A673 (cell line): Measurements from ENCODE around the gene RIMS1. TPM values are rescaled to one million over a fixed set of nuclear protein-coding genes. Genes with fewer than 3 reads are reported as not detected.
A peak's percentile ranks its signal among the peaks of the same experiment; 100 is the strongest.

Source experiments
- BruUV-seq: library from RNA; stranded (reverse); fragments of 400-500 nt; replicated peaks from 2 replicates; lab custom pipeline; 2021; lab: Mats Ljungman, UMichigan
- CTCF ChIA-PET: fragments of 300-600 bp; sonication (Branson Sonifier 250); formaldehyde crosslinking; loops from one replicate; lab custom pipeline; 2022; ENCODE audit warnings: antibody characterized with exemption; lab: Charles Lee
- POLR2A ChIA-PET: fragments of 300-600 bp; sonication (Branson Sonifier 250); formaldehyde crosslinking; loops from one replicate; lab custom pipeline; 2022; ENCODE audit warnings: antibody characterized with exemption; ENCODE audit not compliant: low non-redundant PET; lab: Charles Lee
- DNase-seq: peaks from one replicate; pipeline ENCODE4 v3.0.0-alpha.2; 2015; ENCODE audit warnings: low spot score
- H3K27ac ChIP-seq: fragments of 200-600 bp; sonication (generic); 2 replicates; pipeline ENCODE4 v1.5.1; 2016; ENCODE audit warnings: mixed run types, low read depth, mild to moderate bottlenecking, mixed read lengths, antibody characterized with exemption, low read length; ENCODE audit not compliant: poor library complexity, severe bottlenecking
- H3K27me3 ChIP-seq: fragments of 200-600 bp; sonication (generic); replicated peaks from 2 replicates; pipeline ENCODE4 v1.6.1; 2017; ENCODE audit warnings: mixed run types, low read depth, mild to moderate bottlenecking, mixed read lengths, antibody characterized with exemption, low read length; ENCODE audit not compliant: insufficient read depth, poor library complexity
- H3K36me3 ChIP-seq: fragments of 200-600 bp; sonication (generic); 2 replicates; pipeline ENCODE4 v1.6.1; 2016; ENCODE audit warnings: mixed run types, mild to moderate bottlenecking, mixed read lengths, antibody characterized with exemption, low read length; ENCODE audit not compliant: insufficient read depth, poor library complexity, severe bottlenecking
- H3K4me1 ChIP-seq: fragments of 200-600 bp; sonication (generic); 2 replicates; pipeline ENCODE4 v1.6.1; 2017; ENCODE audit warnings: mixed run types, mild to moderate bottlenecking, mixed read lengths, antibody characterized with exemption, low read length; ENCODE audit not compliant: insufficient read depth, poor library complexity, severe bottlenecking
- H3K4me3 ChIP-seq: fragments of 200-600 bp; sonication (generic); 2 replicates; pipeline ENCODE4 v1.5.1; 2016; ENCODE audit warnings: low read depth, mixed run types, mild to moderate bottlenecking, mixed read lengths, low read length; ENCODE audit not compliant: poor library complexity, severe bottlenecking
- H3K9me3 ChIP-seq: fragments of 200-600 bp; sonication (generic); 2 replicates; pipeline ENCODE4 v1.6.1; 2016; ENCODE audit warnings: mixed run types, low read depth, mild to moderate bottlenecking, mixed read lengths, antibody characterized with exemption, low read length; ENCODE audit not compliant: poor library complexity, severe bottlenecking
- CTCF ChIP-seq: fragments of 300-800, 200-600 bp; sonication (generic); conservative IDR thresholded peaks from 2 replicates; pipeline ENCODE4 v1.5.1; 2017; ENCODE audit warnings: low read depth, mild to moderate bottlenecking, antibody characterized with exemption, low read length, moderate library complexity, mixed read lengths
- EZH2 ChIP-seq: fragments of 200-600 bp; sonication (generic); IDR thresholded peaks from 2 replicates; pipeline ENCODE4 v1.6.1; 2017; ENCODE audit warnings: borderline replicate concordance, low read depth, mild to moderate bottlenecking, mixed read lengths, antibody characterized with exemption, low read length; ENCODE audit not compliant: poor library complexity, severe bottlenecking
- intact Hi-C: fragments of 100-400 bp; cut with micrococcal nuclease; formaldehyde crosslinking; loops from one replicate; pipeline ENCODE4 v1.10.0; 2022; ENCODE audit not compliant: unreplicated experiment
- total RNA-seq: library from RNA; stranded (reverse); gene quantifications from 2 replicates; pipeline ENCODE4 v1.2.3, GENCODE V29; 2021

The RIMS1 gene
- total RNA-seq, 1 experiment from 2014 or later: 1.3 TPM

- BruUV-seq: no TSS peak
- H3K27me3 ChIP-seq: no peaks in the 10 kb centered on the region
- H3K4me3 ChIP-seq: no peak overlapping the region
- no peaks in the 10 kb centered on the region for H3K9me3 ChIP-seq
- TF ChIP-seq EZH2: no peak
- no peak for TF ChIP-seq CTCF
- H3K27ac ChIP-seq: no peak overlapping the region
- intact Hi-C loops: no loop called here
- H3K4me1 ChIP-seq: no peaks in the 10 kb centered on the region
- ChIA-PET POLR2A (no interaction called here), CTCF (no interaction called here)
- DNase-seq: no peak
- no peaks in the 10 kb centered on the region for H3K36me3 ChIP-seq
These were observed 246.5 kb downstream of the RIMS1 start for GRCh38 chr6:72132851-72133250.

GRCh38 chr6:72133324-72133723 lies 247.0 kb downstream of the RIMS1 start:
- Histone ChIP-seq H3K4me3 (no peak overlapping the region), H3K36me3 (no peaks in the 10 kb centered on the region), H3K9me3 (no peaks in the 10 kb centered on the region), H3K27me3 (no peaks in the 10 kb centered on the region), H3K27ac (no peak overlapping the region), H3K4me1 (no peaks in the 10 kb centered on the region)
- intact Hi-C loops: no loop called here
- no peak for DNase-seq
- POLR2A ChIA-PET: no interaction called here
- TF ChIP-seq CTCF: no peak
- no peak for TF ChIP-seq EZH2
- BruUV-seq: no TSS peak
- CTCF ChIA-PET: no interaction called here

- no TSS peak for BruUV-seq
- Histone ChIP-seq H3K9me3 (peaks cover under 1% of the 10 kb centered on the region), H3K4me3 (no peak overlapping the region), H3K27me3 (no peaks in the 10 kb centered on the region), H3K36me3 (no peaks in the 10 kb centered on the region), H3K4me1 (no peaks in the 10 kb centered on the region), H3K27ac (no peak overlapping the region)
- TF ChIP-seq CTCF: no peak; the same call in 1 of the 2 replicates
- no peak for TF ChIP-seq EZH2
- intact Hi-C loops: loop anchor here (5.0 kb wide), 1 partner anchor 272 kb away; no protein-coding TSS in a partner anchor
- DNase-seq: peak; percentile 31
- CTCF ChIA-PET: no interaction called here
- POLR2A ChIA-PET: no interaction called here
These were observed 254.4 kb downstream of the RIMS1 start for GRCh38 chr6:72140795-72141194.
